IMR-90 (cell line): ENCODE data around the gene ELL2. TPM values are rescaled to one million over a fixed set of nuclear protein-coding genes. Genes with fewer than 3 reads are reported as not detected.

Source experiments
- ATAC-seq: fragments of 200-7000 bp; cut with Tn5 transposase; 2 replicates; pipeline ENCODE4 v1.9.1; 2020; ENCODE audit warnings: low read depth, mild to moderate bottlenecking, moderate library complexity
- BruUV-seq: library from RNA; stranded (reverse); fragments of 400-500 nt; replicated peaks from 2 replicates; lab custom pipeline; 2021; lab: Mats Ljungman, UMichigan
- CTCF ChIA-PET: fragments of 300-600 bp; formaldehyde crosslinking; extraction: SDS; loops from one replicate; lab custom pipeline; 2021; ENCODE audit warnings: antibody characterized with exemption; lab: Yijun Ruan, JAX
- POLR2A ChIA-PET: fragments of 300-600 bp; sonication (Branson Sonifier 250); formaldehyde crosslinking; loops from one replicate; lab custom pipeline; 2022; ENCODE audit warnings: antibody characterized with exemption; ENCODE audit not compliant: unreplicated experiment; lab: Charles Lee
- DNase-seq: peaks from one replicate; pipeline ENCODE4 v3.0.0; 2013
- H2AFZ ChIP-seq: replicated peaks from 2 replicates; pipeline ENCODE3; 2013; ENCODE audit warnings: low read length, mild to moderate bottlenecking; ENCODE audit not compliant: poor library complexity
- H2AK5ac ChIP-seq: 2 replicates; pipeline ENCODE4 v1.6.1; 2013; ENCODE audit warnings: low read depth, low read length, inconsistent platforms
- H2AK9ac ChIP-seq: replicated peaks from 2 replicates; pipeline ENCODE3; 2013; ENCODE audit warnings: mild to moderate bottlenecking, low read depth, low read length, moderate library complexity; ENCODE audit not compliant: poor library complexity
- H2BK120ac ChIP-seq: 2 replicates; pipeline ENCODE4 v1.6.1; 2013; ENCODE audit warnings: low read depth, low read length, inconsistent platforms
- H2BK15ac ChIP-seq: 3 replicates; pipeline ENCODE4 v1.6.1; 2013; ENCODE audit warnings: low read depth, low read length, inconsistent platforms
- H2BK20ac ChIP-seq: 2 replicates; pipeline ENCODE4 v1.6.1; 2013; ENCODE audit warnings: low read depth, mild to moderate bottlenecking, inconsistent platforms, low read length, moderate library complexity
- H2BK5ac ChIP-seq: 2 replicates; pipeline ENCODE4 v1.6.1; 2013; ENCODE audit warnings: mild to moderate bottlenecking, low read depth, low read length, inconsistent platforms; ENCODE audit not compliant: poor library complexity, severe bottlenecking
- H3K14ac ChIP-seq: replicated peaks from 2 replicates; pipeline ENCODE4 v1.6.1; 2013; ENCODE audit warnings: low read depth, low read length, inconsistent platforms
- H3K18ac ChIP-seq: 2 replicates; pipeline ENCODE4 v1.6.1; 2013; ENCODE audit warnings: low read depth, low read length, control low read depth
- H3K23ac ChIP-seq: 2 replicates; pipeline ENCODE4 v1.6.1; 2013; ENCODE audit warnings: low read depth, low read length, inconsistent platforms
- H3K27ac ChIP-seq: 2 replicates; pipeline ENCODE4 v1.5.1; 2013; ENCODE audit warnings: mild to moderate bottlenecking, control low read depth, low read length; ENCODE audit not compliant: insufficient read depth
- H3K27me3 ChIP-seq: 2 replicates; pipeline ENCODE4 v1.6.1; 2013; ENCODE audit warnings: low read length; ENCODE audit not compliant: control insufficient read depth, insufficient read depth
- H3K36me3 ChIP-seq: 2 replicates; pipeline ENCODE4 v1.6.1; 2013; ENCODE audit warnings: low read length, mixed read lengths; ENCODE audit not compliant: control insufficient read depth, insufficient read depth
- H3K4ac ChIP-seq: 2 replicates; pipeline ENCODE4 v1.6.1; 2013; ENCODE audit warnings: low read depth, low read length, inconsistent platforms
- H3K4me1 ChIP-seq: 2 replicates; pipeline ENCODE4 v1.6.1; 2013; ENCODE audit warnings: low read length, mixed read lengths; ENCODE audit not compliant: control insufficient read depth, insufficient read depth
- H3K4me2 ChIP-seq: 2 replicates; pipeline ENCODE4 v1.6.1; 2013; ENCODE audit warnings: low read depth, mild to moderate bottlenecking, control low read depth, low read length, moderate library complexity
- H3K4me3 ChIP-seq: 2 replicates; pipeline ENCODE4 v1.5.1; 2013; ENCODE audit warnings: low read depth, mild to moderate bottlenecking, control low read depth, low read length, moderate library complexity; ENCODE audit not compliant: insufficient read depth
- H3K56ac ChIP-seq: 2 replicates; pipeline ENCODE4 v1.6.1; 2013; ENCODE audit warnings: low read length, inconsistent platforms; ENCODE audit not compliant: insufficient read depth; ENCODE audit errors: extremely low read depth
- H3K79me1 ChIP-seq, 2 experiments: 2 replicates each; pipeline ENCODE4 v1.6.1; 2013; ENCODE audit warnings: low read length in 2 of 2, inconsistent platforms in 1 of 2, low read depth in 1 of 2
- H3K9ac ChIP-seq: 2 replicates; pipeline ENCODE4 v1.6.1; 2013; ENCODE audit warnings: low read depth, low read length, control low read depth
- H3K9me1 ChIP-seq: 2 replicates; pipeline ENCODE4 v1.6.1; 2013; ENCODE audit warnings: low read length, inconsistent platforms; ENCODE audit not compliant: insufficient read depth
- H3K9me3 ChIP-seq: 2 replicates; pipeline ENCODE4 v1.6.1; 2013; ENCODE audit warnings: low read length; ENCODE audit not compliant: control insufficient read depth, insufficient read depth
- H4K20me1 ChIP-seq: 2 replicates; pipeline ENCODE4 v1.6.1; 2013; ENCODE audit warnings: low read length, inconsistent platforms; ENCODE audit not compliant: insufficient read depth
- H4K5ac ChIP-seq: 2 replicates; pipeline ENCODE4 v1.6.1; 2013; ENCODE audit warnings: mild to moderate bottlenecking, low read depth, low read length, control low read depth
- H4K8ac ChIP-seq, 2 experiments: 2 replicates each; pipeline ENCODE4 v1.6.1; 2013; ENCODE audit warnings: low read depth in 2 of 2, low read length in 2 of 2, control low read depth in 1 of 2, inconsistent platforms in 1 of 2
- H4K91ac ChIP-seq: 2 replicates; pipeline ENCODE4 v1.6.1; 2013; ENCODE audit warnings: low read depth, low read length, inconsistent platforms; ENCODE audit not compliant: insufficient read depth
- BHLHE40 ChIP-seq: fragments of 150-350 bp; IDR thresholded peaks from 2 replicates; pipeline ENCODE4 v1.6.1; 2016; ENCODE audit warnings: mild to moderate bottlenecking, low read depth, low read length
- CTCF ChIP-seq: conservative IDR thresholded peaks from 2 replicates; pipeline ENCODE4 v1.5.1; 2012; ENCODE audit warnings: mild to moderate bottlenecking, low read depth, low read length, improper control_type of control experiment
- ELK1 ChIP-seq: fragments of 150-350 bp; IDR thresholded peaks from 2 replicates; pipeline ENCODE4 v1.6.1; 2016; ENCODE audit warnings: low read depth, mild to moderate bottlenecking, low read length, moderate library complexity, borderline replicate concordance
- FOS ChIP-seq: fragments of 150-350 bp; IDR thresholded peaks from 2 replicates; pipeline ENCODE4 v1.6.1; 2016; ENCODE audit warnings: low read depth, low read length
- MAZ ChIP-seq: IDR thresholded peaks from 2 replicates; pipeline ENCODE4 v1.6.1; 2012; ENCODE audit warnings: low read depth, mild to moderate bottlenecking, low read length, improper control_type of control experiment, moderate library complexity, borderline replicate concordance
- NFE2L2 ChIP-seq: fragments of 150-350 bp; IDR thresholded peaks from 2 replicates; pipeline ENCODE4 v1.6.1; 2016; ENCODE audit warnings: low read depth, mild to moderate bottlenecking, low read length
- POLR2A ChIP-seq: IDR thresholded peaks from 2 replicates; pipeline ENCODE4 v1.6.1; 2012; ENCODE audit warnings: mild to moderate bottlenecking, low read depth, low read length
- RAD21 ChIP-seq: IDR thresholded peaks from 2 replicates; pipeline ENCODE4 v1.6.1; 2012; ENCODE audit warnings: low read length, improper control_type of control experiment
- SMC3 ChIP-seq: fragments of 150-350 bp; IDR thresholded peaks from 2 replicates; pipeline ENCODE4 v1.6.1; 2016; ENCODE audit warnings: low read depth, mild to moderate bottlenecking, antibody characterized with exemption, low read length, moderate library complexity
- WGBS, 2 experiments: methylation state at CpG; one replicate each; pipeline versions ENCODE4 v1.1.5 to v1.1.7; 2013; ENCODE audit warnings: missing lambda C conversion rate in 2 of 2; ENCODE audit not compliant: insufficient read length in 1 of 2; ENCODE audit errors: extremely low coverage in 2 of 2; 5-methylcytosine and 5-hydroxymethylcytosine counted together
- dilution Hi-C: fragments of 300-500 bp; cut with HindIII; formaldehyde crosslinking; loops from one replicate; pipeline ENCODE4 v1.14.3; 2018; ENCODE audit warnings: low sequenced_read_pairs; ENCODE audit not compliant: unreplicated experiment
- in situ Hi-C: fragments of 300-500 bp; cut with MboI; formaldehyde crosslinking; loops from 3 replicates; pipeline ENCODE4 v1.14.3; 2019; ENCODE audit warnings: low sequenced_read_pairs, inconsistent platforms, mixed read lengths
- intact Hi-C: fragments of 100-400 bp; cut with micrococcal nuclease; formaldehyde crosslinking; loops from 2 replicates; pipeline ENCODE4 v1.10.0; 2022
- polyA plus RNA-seq, 3 experiments: library from polyadenylated mRNA; depleted of rRNA; stranded (reverse); fragments of >200 nt; gene quantifications; 2 replicates each; pipeline ENCODE4 v1.2.3, GENCODE V29; 2012; ENCODE audit warnings: low replicate concordance in 1 of 3
- total RNA-seq: library from RNA; depleted of rRNA; stranded (reverse); fragments of >200 nt; gene quantifications from 2 replicates; pipeline ENCODE4 v1.2.3, GENCODE V29; 2012

Gene ELL2
- total and polyA plus RNA-seq, 2 of the 4 experiments (the other 2 are of a cell fraction) = 61.4 to 92.5 TPM

GRCh38 chr5:95852567-95852966 is 109.1 kb downstream of the ELL2 start:
- Histone ChIP-seq H3K56ac (no peak overlapping the region), H4K91ac (no peak overlapping the region), H3K9ac (no peak overlapping the region), H3K18ac (no peak overlapping the region), H4K20me1 (no peaks in the 10 kb centered on the region), H3K4me1 (peaks cover 14% of the 10 kb centered on the region), H3K4ac (no peak overlapping the region), H3K27ac (no peak overlapping the region), H2BK5ac (no peak overlapping the region), H3K79me1 (peaks cover 0 to 15% of the 10 kb centered on the region in 2 experiments; a peak in 2 of 4 replicates), H2BK120ac (no peak overlapping the region), H2AK9ac (no peak overlapping the region), H3K4me3 (no peak overlapping the region), H3K9me3 (no peaks in the 10 kb centered on the region), H3K27me3 (no peaks in the 10 kb centered on the region), H3K4me2 (no peak overlapping the region), H2BK15ac (no peak overlapping the region; the same call in 2 of the 3 replicates), H4K8ac (no peak overlapping the region), H2AK5ac (no peak overlapping the region), H3K9me1 (peaks cover 11% of the 10 kb centered on the region; the same call in 1 of the 2 replicates), H3K23ac (no peak overlapping the region), H4K5ac (no peak overlapping the region), H3K36me3 (no peaks in the 10 kb centered on the region), H2AFZ (no peak overlapping the region), H2BK20ac (no peak overlapping the region), H3K14ac (peak overlapping the region; percentile 10; the same call in 1 of the 2 replicates)
- no TSS peak for BruUV-seq
- no peak for DNase-seq
- no peak for ATAC-seq
- POLR2A ChIA-PET = no interaction called here
- no CpG with 5 or more reads among the region's 5 CpGs for WGBS, 2 experiments
- in situ Hi-C loops = loop anchor here (10.0 kb wide), 1 partner anchor 752 kb away; no protein-coding TSS in a partner anchor
- CTCF ChIA-PET = no interaction called here
- no peak for TF ChIP-seq FOS
- TF ChIP-seq SMC3 = no peak
- no peak for TF ChIP-seq MAZ
- TF ChIP-seq BHLHE40 = no peak
- TF ChIP-seq CTCF = no peak
- no peak for TF ChIP-seq POLR2A
- TF ChIP-seq RAD21 = no peak
- TF ChIP-seq NFE2L2 = no peak
- no peak for TF ChIP-seq ELK1
- intact Hi-C loops = loop anchor here (10.0 kb wide), 1 partner anchor 292 kb away; no protein-coding TSS in a partner anchor
- dilution Hi-C loops = no loop called here
